Bronchial epithelial cell (primary cell): ENCODE results near the gene HDAC4. TPM values are rescaled to one million over a fixed set of nuclear protein-coding genes. Genes with fewer than 3 reads are reported as not detected.

Source experiments
- DNase-seq: peaks from one replicate; pipeline ENCODE4 v3.0.0-alpha.2; 2010; ENCODE audit warnings: low read depth
- FAIRE-seq: peaks from 2 replicates; lab custom pipeline; 2011; peaks lifted over from hg19 to GRCh38; lab: Jason Lieb, UNC
- H3K27me3 ChIP-seq: 2 replicates; pipeline ENCODE4 v1.5.1; 2011; ENCODE audit warnings: low read length; ENCODE audit not compliant: control insufficient read depth, insufficient read depth
- H3K36me3 ChIP-seq: 2 replicates; pipeline ENCODE4 v1.5.1; 2011; ENCODE audit warnings: low read length; ENCODE audit not compliant: control insufficient read depth, insufficient read depth
- H3K4me3 ChIP-seq: 2 replicates; pipeline ENCODE4 v1.5.1; 2011; ENCODE audit warnings: mild to moderate bottlenecking, low read depth, low read length, control low read depth
- total RNA-seq: library from RNA; depleted of rRNA; stranded (reverse); fragments of >200 nt; gene quantifications from 2 replicates; pipeline ENCODE4 v1.2.1, GENCODE V29; 2014
- TF ChIP-seq, protein P1 (sequence below): IDR thresholded peaks from 2 replicates; pipeline ENCODE4 v1.5.1; 2011; ENCODE audit warnings: mild to moderate bottlenecking, moderate library complexity, low read length, control low read depth, inconsistent platforms; ENCODE audit not compliant: insufficient read depth, severe bottlenecking

The HDAC4 gene
- total RNA-seq, 1 donor from 2014 or later = 5.3 TPM

- DNase-seq = no peak
- no peak for FAIRE-seq
- TF ChIP-seq, protein P1, sequence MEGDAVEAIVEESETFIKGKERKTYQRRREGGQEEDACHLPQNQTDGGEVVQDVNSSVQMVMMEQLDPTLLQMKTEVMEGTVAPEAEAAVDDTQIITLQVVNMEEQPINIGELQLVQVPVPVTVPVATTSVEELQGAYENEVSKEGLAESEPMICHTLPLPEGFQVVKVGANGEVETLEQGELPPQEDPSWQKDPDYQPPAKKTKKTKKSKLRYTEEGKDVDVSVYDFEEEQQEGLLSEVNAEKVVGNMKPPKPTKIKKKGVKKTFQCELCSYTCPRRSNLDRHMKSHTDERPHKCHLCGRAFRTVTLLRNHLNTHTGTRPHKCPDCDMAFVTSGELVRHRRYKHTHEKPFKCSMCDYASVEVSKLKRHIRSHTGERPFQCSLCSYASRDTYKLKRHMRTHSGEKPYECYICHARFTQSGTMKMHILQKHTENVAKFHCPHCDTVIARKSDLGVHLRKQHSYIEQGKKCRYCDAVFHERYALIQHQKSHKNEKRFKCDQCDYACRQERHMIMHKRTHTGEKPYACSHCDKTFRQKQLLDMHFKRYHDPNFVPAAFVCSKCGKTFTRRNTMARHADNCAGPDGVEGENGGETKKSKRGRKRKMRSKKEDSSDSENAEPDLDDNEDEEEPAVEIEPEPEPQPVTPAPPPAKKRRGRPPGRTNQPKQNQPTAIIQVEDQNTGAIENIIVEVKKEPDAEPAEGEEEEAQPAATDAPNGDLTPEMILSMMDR = no peak
- no peak overlapping the region for H3K4me3 ChIP-seq
- no peaks in the 10 kb centered on the region for H3K27me3 ChIP-seq
- peaks cover 2% of the 10 kb centered on the region for H3K36me3 ChIP-seq
Measured at GRCh38 chr2:239192456-239192855, 208.4 kb downstream of the HDAC4 start.

- no peaks in the 10 kb centered on the region for H3K27me3 ChIP-seq
- FAIRE-seq = no peak
- TF ChIP-seq, protein P1 = no peak
- H3K36me3 ChIP-seq = peaks cover 2% of the 10 kb centered on the region
- no peak for DNase-seq
- H3K4me3 ChIP-seq = no peak overlapping the region
Measured at GRCh38 chr2:239190921-239191885, 209.6 kb downstream of the HDAC4 start.

DNA sequence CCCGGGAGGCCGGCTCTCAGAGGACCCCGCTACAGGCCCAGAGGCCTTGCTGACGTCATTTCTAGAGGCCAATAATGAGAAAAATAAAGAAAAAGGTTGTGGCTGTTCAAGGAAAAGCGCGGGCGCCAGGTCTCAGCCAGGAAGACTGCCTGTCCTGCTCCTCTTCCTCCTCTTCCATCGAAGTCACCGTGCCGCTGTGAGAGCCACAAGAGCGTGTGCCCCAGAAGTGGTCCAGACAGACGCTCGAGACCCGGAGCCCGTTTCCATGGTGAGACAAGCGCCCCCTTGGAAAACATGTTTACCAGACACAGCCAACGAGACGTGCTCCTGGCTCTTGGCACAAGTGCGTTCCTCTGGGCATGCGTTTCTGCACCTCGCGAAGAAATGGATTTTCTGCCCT lies 210.5 kb downstream of the HDAC4 start:
- Histone ChIP-seq H3K27me3 (no peaks in the 10 kb centered on the region), H3K4me3 (no peak overlapping the region), H3K36me3 (peaks cover 2% of the 10 kb centered on the region)
- DNase-seq (no peak), FAIRE-seq (no peak)
- TF ChIP-seq, protein P1 = no peak

DNA sequence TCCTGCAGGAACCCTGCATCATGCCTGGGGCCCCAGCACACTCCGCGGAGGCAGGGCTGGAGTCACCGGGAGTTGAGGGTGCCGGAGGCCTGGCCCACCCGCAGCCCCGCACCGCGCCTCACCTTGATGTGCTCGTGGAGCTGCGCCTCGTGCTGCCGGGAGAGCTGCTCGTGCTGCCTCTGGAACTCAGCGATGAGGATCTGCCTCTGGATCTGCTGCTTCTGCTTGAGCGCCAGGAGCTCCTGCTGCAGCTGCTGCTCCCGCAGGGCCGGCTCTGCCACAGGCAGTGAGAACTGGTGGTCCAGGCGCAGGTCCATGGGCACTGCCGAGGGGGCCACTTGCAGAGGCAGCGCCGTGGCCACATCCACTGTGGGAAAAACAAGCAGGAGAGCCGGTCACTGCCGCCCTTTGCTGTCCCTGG lies 211.1 kb downstream of the HDAC4 start:
- FAIRE-seq = no peak
- H3K4me3 ChIP-seq = no peak overlapping the region
- TF ChIP-seq, protein P1 = no peak
- no peaks in the 10 kb centered on the region for H3K27me3 ChIP-seq
- H3K36me3 ChIP-seq = peaks cover 2% of the 10 kb centered on the region
- no peak for DNase-seq

DNA sequence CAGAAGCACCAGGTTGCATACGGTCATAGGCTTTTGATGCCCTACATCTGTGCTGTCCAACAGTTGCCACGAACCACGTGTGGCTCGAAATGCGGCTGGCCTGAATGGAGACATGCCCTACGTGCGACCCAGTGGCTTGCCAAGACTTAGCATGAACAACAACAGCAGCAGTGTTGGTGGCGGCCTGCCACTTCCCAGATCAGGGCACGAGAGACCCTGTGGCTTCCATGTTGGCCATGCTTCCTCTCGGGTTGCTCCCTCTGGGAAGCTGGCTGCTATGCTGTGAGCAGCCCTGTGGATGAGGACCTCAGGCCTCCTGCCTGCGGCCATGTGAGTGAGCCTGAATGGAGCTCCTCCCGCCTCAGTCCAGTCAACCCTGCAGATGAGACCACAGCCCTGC lies 212.3 kb downstream of the HDAC4 start:
- Histone ChIP-seq H3K27me3 (no peaks in the 10 kb centered on the region), H3K36me3 (peaks cover 2% of the 10 kb centered on the region), H3K4me3 (no peak overlapping the region)
- no peak for DNase-seq
- TF ChIP-seq, protein P1 = no peak
- FAIRE-seq = no peak
